Suppressor macrophage (primary cell): ENCODE measurements around the gene TMCO6.
A peak's percentile ranks its signal among the peaks of the same experiment; 100 is the strongest.
"Not testable (repeated sequence)": the region's sequence is repeated elsewhere in the genome, so short reads cannot be mapped to it uniquely, and the experiment has no call there.

ENCODE experiments used
- DNase-seq, 4 experiments: peaks; one replicate each; pipeline ENCODE4 v3.0.0-alpha.2; 2020 to 2022

TMCO6 gene

GRCh38 chr5:140630292-140631035 is 8.8 kb upstream of the TMCO6 start:
- peak in 2 of 4 experiments; percentile 45 to 47 for DNase-seq

- peak; percentile 80 to 93 (median 88) for DNase-seq
Measured at GRCh38 chr5:140631036-140631417, 8.2 kb upstream of the TMCO6 start.

GRCh38 chr5:140631831-140632365 is 7.4 kb upstream of the TMCO6 start:
- peak in 3 of 4 experiments; percentile 16 to 43 (median 34) for DNase-seq

- peak; percentile 86 to 95 (median 92) for DNase-seq
Measured at GRCh38 chr5:140632366-140633020, 6.8 kb upstream of the TMCO6 start.

- DNase-seq: peak; percentile 91 to 97 (median 92)
Measured at GRCh38 chr5:140633021-140633471, 6.2 kb upstream of the TMCO6 start, which contains the start of gene CD14. CD14 (minus strand) TSS chr5:140633175; CDS start chr5:140633071, 104 bp downstream.

- peak in 2 of 4 experiments; percentile 76 to 87 for DNase-seq
Measured at GRCh38 chr5:140633501-140633900, 5.8 kb upstream of the TMCO6 start.

- no peak for DNase-seq
Measured at GRCh38 chr5:140634103-140634502, 5.1 kb upstream of the TMCO6 start.

GRCh38 chr5:140635291-140636257 is 3.7 kb upstream of the TMCO6 start:
- no peak for DNase-seq

GRCh38 chr5:140637371-140638100 is 1.7 kb upstream of the TMCO6 start:
- DNase-seq: peak; percentile 21 to 55 (median 52)

- not testable (repeated sequence) for DNase-seq
Measured at GRCh38 chr5:140638898-140639147, 428 bp upstream of the TMCO6 start.

GRCh38 chr5:140641716-140642115 is 2.5 kb downstream of the TMCO6 start:
- no peak for DNase-seq

- DNase-seq: no peak
Measured at GRCh38 chr5:140642718-140643117, 3.5 kb downstream of the TMCO6 start.

GRCh38 chr5:140647042-140647419 is 7.8 kb downstream of the TMCO6 start:
- no peak for DNase-seq

GRCh38 chr5:140658870-140659269 is 19.6 kb downstream of the TMCO6 start:
- no peak for DNase-seq

- DNase-seq: not testable (repeated sequence)
Measured at GRCh38 chr5:140660371-140660770, 21.1 kb downstream of the TMCO6 start.

GRCh38 chr5:140664030-140664358 is 24.7 kb downstream of the TMCO6 start:
- no peak for DNase-seq

- DNase-seq: peak; percentile 96 to 99 (median 98)
Measured at GRCh38 chr5:140664359-140665119, 25.3 kb downstream of the TMCO6 start, which contains the start of gene WDR55. WDR55 (plus strand) TSS chr5:140664904; CDS start chr5:140664913, 9 bp downstream.

- DNase-seq: not testable (repeated sequence)
Measured at GRCh38 chr5:140671035-140671434, 31.8 kb downstream of the TMCO6 start.

- no peak for DNase-seq
Measured at GRCh38 chr5:140671472-140672125, 32.3 kb downstream of the TMCO6 start.

- peak; percentile 49 to 76 (median 63) for DNase-seq
Measured at GRCh38 chr5:140672455-140673186, 33.4 kb downstream of the TMCO6 start.
